ENCODE results near the gene STRIP2.
"Not testable (repeated sequence)": the region's sequence is repeated elsewhere in the genome, so short reads cannot be mapped to it uniquely, and the experiment has no call there.

STRIP2 gene

DNA sequence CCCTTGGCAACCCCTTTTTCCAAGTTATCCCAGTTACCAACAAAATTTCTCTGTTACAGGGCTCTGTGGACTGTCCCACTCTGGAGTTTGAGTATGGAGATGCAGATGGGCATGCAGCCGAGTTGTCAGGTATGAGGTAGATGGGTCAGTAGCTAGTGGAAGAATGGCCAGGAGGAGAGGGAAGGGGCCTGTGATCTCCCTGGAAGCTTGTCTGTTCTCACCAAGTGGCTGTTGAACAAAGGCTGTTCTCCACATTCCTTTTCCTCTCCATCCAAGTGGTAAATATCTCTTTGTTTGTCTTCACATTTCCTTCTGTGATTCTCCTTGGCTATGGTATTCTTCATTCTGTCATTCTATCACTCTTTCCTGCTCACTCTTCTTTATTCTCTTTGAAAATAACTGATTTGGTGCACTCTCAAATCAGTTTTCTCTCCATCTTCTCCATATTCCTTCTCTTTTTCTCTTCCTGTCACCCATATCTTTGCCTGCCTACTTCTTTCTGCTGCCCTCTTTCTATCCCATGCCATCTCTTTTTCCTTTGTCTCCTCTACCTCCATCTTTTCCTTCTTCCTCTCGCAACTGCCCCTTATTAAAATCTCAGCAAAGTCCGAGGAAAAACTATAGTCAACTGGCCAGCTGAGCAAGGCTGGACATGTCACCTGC is 5.9 kb downstream of the STRIP2 start:
- no peak for TF ChIP-seq CTCF (IDR thresholded peaks at IDR 0.05)
- Histone ChIP-seq H3K27me3 (peaks cover 85% of the 10 kb centered on the region), H3K4me1 (ENCODE audit: control insufficient read depth in 1 of 2, insufficient read depth in 1 of 2, low read depth in 1 of 2, low read length in 1 of 2) (peaks cover under 1 to 1% of the 10 kb centered on the region in 2 experiments), H3K27ac (no peak overlapping the region), H3K36me3 (no peaks in the 10 kb centered on the region), H3K4me3 (ENCODE audit: low read depth in 1 of 2, low read length in 1 of 2) (no peak overlapping the region), H3K9me3 (no peaks in the 10 kb centered on the region)

DNA sequence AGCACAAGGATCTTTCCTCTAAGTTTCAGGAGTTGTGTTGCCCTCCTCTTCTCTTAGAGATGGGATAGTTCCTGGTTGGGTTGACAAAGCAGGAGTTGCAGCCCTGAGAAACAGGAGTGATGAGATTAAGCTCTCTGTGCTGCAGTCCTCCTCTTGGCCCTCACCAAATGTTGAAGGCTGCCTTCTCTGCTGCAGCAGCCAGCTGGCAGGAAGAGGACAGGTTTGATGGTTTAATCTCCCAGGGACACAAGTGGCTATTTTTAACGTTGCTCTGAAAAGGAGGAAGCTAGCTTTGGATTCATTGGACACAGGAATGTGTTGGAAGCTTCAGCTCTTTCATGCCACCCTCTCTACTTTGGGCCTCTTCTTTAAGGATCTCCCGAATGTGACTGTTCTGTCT is 9.4 kb downstream of the STRIP2 start:
- Histone ChIP-seq H3K27ac (no peak overlapping the region), H3K27me3 (peaks cover 50% of the 10 kb centered on the region), H3K9me3 (no peaks in the 10 kb centered on the region), H3K4me1 (ENCODE audit: control insufficient read depth in 1 of 2, insufficient read depth in 1 of 2, low read depth in 1 of 2, low read length in 1 of 2) (no peaks in the 10 kb centered on the region), H3K4me3 (ENCODE audit: low read depth in 1 of 2, low read length in 1 of 2) (no peak overlapping the region), H3K36me3 (no peaks in the 10 kb centered on the region)
- no peak for TF ChIP-seq CTCF (IDR thresholded peaks at IDR 0.05)

GRCh38 chr7:129444776-129445175 is 10.5 kb downstream of the STRIP2 start:
- H3K4me3 ChIP-seq (ENCODE audit: low read depth in 1 of 2, low read length in 1 of 2); H3K9me3 ChIP-seq; H3K4me1 ChIP-seq (ENCODE audit: control insufficient read depth in 1 of 2, insufficient read depth in 1 of 2, low read depth in 1 of 2, low read length in 1 of 2); H3K27ac ChIP-seq; H3K36me3 ChIP-seq: not testable (repeated sequence)
- H3K27me3 ChIP-seq = peaks cover 38% of the 10 kb centered on the region

DNA sequence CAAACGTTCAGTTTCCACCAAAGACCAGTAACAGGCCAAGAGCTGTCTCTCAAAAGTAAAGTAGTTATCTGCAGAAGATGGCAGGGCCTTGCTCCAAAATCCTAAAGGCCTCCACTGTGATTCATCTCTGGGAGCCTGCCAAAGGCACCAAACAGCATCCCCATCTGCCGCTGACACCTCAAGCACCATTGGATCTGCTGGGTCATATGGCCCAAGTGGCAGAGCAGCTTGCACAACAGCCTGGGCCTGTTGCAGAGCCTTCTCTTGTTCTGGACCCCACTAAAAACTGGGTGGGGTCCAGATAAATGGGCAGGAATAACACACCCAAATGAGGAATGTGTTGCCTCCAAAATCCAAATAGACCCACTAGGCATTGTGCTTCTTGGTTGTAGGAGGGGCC is 12.7 kb downstream of the STRIP2 start:
- H3K36me3 ChIP-seq; H3K27ac ChIP-seq; H3K9me3 ChIP-seq; H3K4me1 ChIP-seq (ENCODE audit: control insufficient read depth in 1 of 2, insufficient read depth in 1 of 2, low read depth in 1 of 2, low read length in 1 of 2); H3K4me3 ChIP-seq (ENCODE audit: low read depth in 1 of 2, low read length in 1 of 2): not testable (repeated sequence)
- H3K27me3 ChIP-seq = peaks cover 36% of the 10 kb centered on the region

DNA sequence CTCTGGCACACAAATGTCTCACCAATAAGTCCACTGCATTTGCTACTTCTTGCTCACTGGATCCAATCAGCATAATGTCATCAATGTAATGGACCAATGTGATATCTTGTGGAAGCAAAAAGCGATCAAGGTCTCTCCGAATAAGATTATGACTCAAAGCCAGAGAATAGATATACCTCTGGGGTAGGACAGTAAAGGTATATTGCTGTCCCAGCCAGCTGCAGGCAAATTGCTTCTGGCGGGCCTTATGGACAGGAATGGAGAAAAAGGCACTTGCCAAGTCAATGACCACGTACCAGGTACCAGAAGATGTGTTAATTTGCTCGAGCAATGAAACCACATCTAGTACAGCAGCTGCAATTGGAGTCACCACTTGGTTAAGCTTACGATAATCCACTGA is 13.2 kb downstream of the STRIP2 start:
- not testable (repeated sequence) for H3K4me1 ChIP-seq (ENCODE audit: control insufficient read depth in 1 of 2, insufficient read depth in 1 of 2, low read depth in 1 of 2, low read length in 1 of 2); H3K4me3 ChIP-seq (ENCODE audit: low read depth in 1 of 2, low read length in 1 of 2); H3K36me3 ChIP-seq; H3K9me3 ChIP-seq; H3K27ac ChIP-seq
- H3K27me3 ChIP-seq = peaks cover 36% of the 10 kb centered on the region

- H3K4me1 ChIP-seq (ENCODE audit: control insufficient read depth in 1 of 2, insufficient read depth in 1 of 2, low read depth in 1 of 2, low read length in 1 of 2); H3K27ac ChIP-seq; H3K36me3 ChIP-seq; H3K4me3 ChIP-seq (ENCODE audit: low read depth in 1 of 2, low read length in 1 of 2); H3K9me3 ChIP-seq: not testable (repeated sequence)
- H3K27me3 ChIP-seq = peaks cover 36% of the 10 kb centered on the region
Measured at GRCh38 chr7:129448608-129449007, 14.4 kb downstream of the STRIP2 start.

DNA sequence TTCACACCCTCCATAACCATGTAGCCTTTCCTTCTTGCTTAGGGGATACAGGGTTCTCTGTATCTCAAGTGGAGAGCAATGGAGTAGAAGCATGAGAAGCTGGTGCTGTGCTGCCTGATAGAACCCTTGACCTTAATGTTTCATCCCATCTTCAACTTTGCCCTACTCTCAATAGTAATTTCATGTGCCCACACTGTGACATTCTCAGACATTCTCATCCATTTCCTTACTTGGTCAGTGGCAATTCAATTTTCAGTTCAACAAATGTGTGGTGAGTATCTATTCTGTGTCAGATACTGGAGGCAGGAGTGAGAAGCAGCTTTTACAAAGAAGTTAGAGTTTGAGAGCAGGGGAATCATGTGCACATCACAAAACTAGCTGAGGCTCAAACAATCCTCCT is 16.1 kb downstream of the STRIP2 start:
- TF ChIP-seq CTCF (IDR thresholded peaks at IDR 0.05) = no peak
- Histone ChIP-seq H3K27ac (no peak overlapping the region), H3K4me1 (ENCODE audit: control insufficient read depth in 1 of 2, insufficient read depth in 1 of 2, low read depth in 1 of 2, low read length in 1 of 2) (no peaks in the 10 kb centered on the region), H3K36me3 (no peaks in the 10 kb centered on the region), H3K9me3 (no peaks in the 10 kb centered on the region), H3K27me3 (peaks cover 48% of the 10 kb centered on the region), H3K4me3 (ENCODE audit: low read depth in 1 of 2, low read length in 1 of 2) (no peak overlapping the region)
